Pancreas (tissue), 10 donors: Measurements from ENCODE around the gene SPRY1. TPM values are rescaled to one million over a fixed set of nuclear protein-coding genes. Genes with fewer than 3 reads are reported as not detected.

Source experiments
- ATAC-seq, 4 donors: fragments of 200-7000 bp; cut with Tn5 transposase; one replicate each; pipeline versions ENCODE4 v1.8.0 to v1.9.1; 2020; ENCODE audit warnings: mild to moderate bottlenecking in 4 of 4, moderate library complexity in 4 of 4
- DNase-seq, 6 donors: peaks; one replicate each; pipeline ENCODE4 v3.0.0-alpha.2; 2020
- FAIRE-seq: peaks from 2 replicates; lab custom pipeline; 2012; peaks lifted over from hg19 to GRCh38; lab: Jason Lieb, UNC
- H3K27ac ChIP-seq, 4 donors: fragments of 200-600 bp; sonication (generic); 1 replicate in 3 of 4; 2 replicates in 1 of 4; pipeline versions ENCODE4 v1.5.0 to v1.8.0; 2020
- H3K27me3 ChIP-seq, 4 donors: fragments of 200-600 bp; one replicate each; pipeline ENCODE4 v1.8.0; 2021
- H3K36me3 ChIP-seq, 3 donors: fragments of 200-600 bp; sonication (generic) in 1 of 3; one replicate each; pipeline versions ENCODE4 v1.5.0 to v1.8.0; 2020 to 2021
- H3K4me1 ChIP-seq, 3 donors: fragments of 200-600 bp; one replicate each; pipeline ENCODE4 v1.8.0; 2021
- H3K4me3 ChIP-seq, 4 donors: fragments of 200-600 bp; sonication (generic) in 2 of 4; one replicate each; pipeline versions ENCODE4 v1.5.0 to v1.8.0; 2020 to 2021
- H3K9me3 ChIP-seq, 4 donors: fragments of 200-600 bp; one replicate each; pipeline ENCODE4 v1.8.0; 2021
- CTCF ChIP-seq, 4 donors: fragments of 200-600 bp; sonication (generic) in 3 of 4; IDR thresholded peaks; one replicate each; pipeline versions ENCODE4 v1.5.0 to v1.8.0; 2021; ENCODE audit warnings: antibody characterized with exemption in 4 of 4
- WGBS, 2 donors: extraction: QIAGEN DNeasy Blood & Tissue Kit; methylation state at CpG; one replicate each; pipeline ENCODE4 v1.1.7; 2013; 5-methylcytosine and 5-hydroxymethylcytosine counted together
- intact Hi-C, 3 donors: fragments of 100-400 bp; cut with DNase I; formaldehyde crosslinking; loops; one replicate each; pipeline versions ENCODE4 v1.11.1 to v1.14.2; 2022
- polyA plus RNA-seq, 2 donors: library from polyadenylated mRNA; stranded (reverse); fragments of 200-250 nt; gene quantifications; one replicate each; pipeline ENCODE4 v1.2.3, GENCODE V29; 2013
- total RNA-seq, 6 donors: library from RNA; stranded (reverse); fragmentation: NEBNext Ultra II Directional in 4 of 6; extraction: Animal tissue kit (Norgen Biotek cat#: 25700) in 4 of 6; gene quantifications; one replicate each; pipeline versions ENCODE4 v1.2.1 to v1.2.4, GENCODE V29; 2021 to 2023
- donor health status: healthy with polysubstance abuse.
- donor health status: DM: no; HTN: no; CAD: no; lungs with moderate emphysema.
- donor health status: DM: no; HTN: no; CAD: no.
- donor health status: control.
- donor health status: control.
- donor health status: Bipolar disorder and iron deficiency.
- donor health status: DM: yes; HTN: yes; CAD: no.
- donor health status: DM: no; HTN: no; CAD: no.
- donor health status: DM: no; HTN: no; CAD: no.
- donor health status: DM: yes; HTN: yes; CAD: no.

Gene SPRY1
- total and polyA plus RNA-seq, 8 donors: 10.1 to 29.7 (median 17.1) TPM

- intact Hi-C loops: loop anchor here in 2 of 3 donors (10.0 kb wide), 2 partner anchors 255 to 645 kb away; no protein-coding TSS in a partner anchor
- DNase-seq (peak in 1 of 6 donors; percentile 49), ATAC-seq (peak in 2 of 4 donors; percentile 3 to 8), FAIRE-seq (no peak)
- H3K4me1 ChIP-seq: peaks cover 0 to 9% (median 4%) of the 10 kb centered on the region in 3 donors
- H3K9me3 ChIP-seq: no peaks in the 10 kb centered on the region
- peaks cover 0 to 5% (median 0%) of the 10 kb centered on the region in 3 donors for H3K36me3 ChIP-seq
- 5 to 6% methylated on average over 22 of the region's 22 CpGs for WGBS, 2 donors
- peak overlapping the region; percentile 89 to 97 (median 94) for H3K27ac ChIP-seq
- TF ChIP-seq CTCF (IDR thresholded peaks at IDR 0.05): no peak
- H3K4me3 ChIP-seq: peak overlapping the region; percentile 50 to 74 (median 66)
- no peaks in the 10 kb centered on the region for H3K27me3 ChIP-seq
Measured at GRCh38 chr4:123399627-123400358, 3.2 kb downstream of the SPRY1 start.

GRCh38 chr4:123401271-123402120 is 4.9 kb downstream of the SPRY1 start:
- intact Hi-C loops: no loop called here
- Histone ChIP-seq H3K27me3 (no peaks in the 10 kb centered on the region), H3K27ac (no peak overlapping the region), H3K4me3 (peak overlapping the region in 2 of 4 donors; percentile 73 to 74), H3K36me3 (peaks cover 0 to 5% (median 0%) of the 10 kb centered on the region in 3 donors), H3K9me3 (no peaks in the 10 kb centered on the region), H3K4me1 (peaks cover 4 to 9% (median 4%) of the 10 kb centered on the region in 3 donors)
- no peak for ATAC-seq
- no peak for FAIRE-seq
- DNase-seq: no peak
- TF ChIP-seq CTCF (IDR thresholded peaks at IDR 0.05): no peak
- WGBS, 2 donors: 75 to 77% methylated on average over 9 of the region's 9 CpGs

GRCh38 chr4:123402121-123402465 is 5.5 kb downstream of the SPRY1 start:
- Histone ChIP-seq H3K9me3 (no peaks in the 10 kb centered on the region), H3K4me3 (peak overlapping the region in 2 of 4 donors; percentile 0 to 15), H3K36me3 (peaks cover 0 to 5% (median 0%) of the 10 kb centered on the region in 3 donors), H3K4me1 (peaks cover 4 to 9% (median 4%) of the 10 kb centered on the region in 3 donors), H3K27ac (no peak overlapping the region), H3K27me3 (no peaks in the 10 kb centered on the region)
- FAIRE-seq: no peak
- no peak for TF ChIP-seq CTCF (IDR thresholded peaks at IDR 0.05)
- ATAC-seq: no peak
- intact Hi-C loops: no loop called here
- 84 to 88% methylated on average over 3 of the region's 3 CpGs for WGBS, 2 donors
- no peak for DNase-seq

- TF ChIP-seq CTCF (IDR thresholded peaks at IDR 0.05): no peak
- Histone ChIP-seq H3K4me1 (peaks cover 4 to 9% (median 4%) of the 10 kb centered on the region in 3 donors), H3K36me3 (peaks cover 0 to 5% (median 0%) of the 10 kb centered on the region in 3 donors), H3K9me3 (no peaks in the 10 kb centered on the region), H3K4me3 (peak overlapping the region in 1 of 4 donors; percentile 12), H3K27ac (no peak overlapping the region), H3K27me3 (no peaks in the 10 kb centered on the region)
- FAIRE-seq (peak; percentile 59), ATAC-seq (no peak), DNase-seq (no peak)
- intact Hi-C loops: no loop called here
- 90 to 94% methylated on average over 3 of the region's 3 CpGs for WGBS, 2 donors
Measured at GRCh38 chr4:123403080-123403604, 6.5 kb downstream of the SPRY1 start.
